Gastroesophageal sphincter (tissue), 3 donors: ENCODE data around the gene KMT2C.
"Not testable (repeated sequence)": the region's sequence is repeated elsewhere in the genome, so short reads cannot be mapped to it uniquely, and the experiment has no call there.

Source experiments
- CTCF ChIP-seq, 4 experiments: fragments of 200-600 bp in 2 of 4; fragments of 450-650 bp in 2 of 4; sonication (generic) in 1 of 4; IDR thresholded peaks; one replicate each; pipeline ENCODE4 v1.5.1; 2017 to 2019; ENCODE audit warnings: antibody characterized with exemption in 4 of 4, mild to moderate bottlenecking in 2 of 4, moderate library complexity in 2 of 4
- EP300 ChIP-seq: sonication (generic); formaldehyde crosslinking; IDR thresholded peaks from one replicate; pipeline ENCODE4 v1.6.1; 2017; ENCODE audit warnings: antibody characterized with exemption, mild to moderate bottlenecking
- POLR2A ChIP-seq, 2 donors: fragments of 450-650 bp; IDR thresholded peaks; one replicate each; pipeline ENCODE4 v1.6.1; 2017; ENCODE audit warnings: antibody characterized with exemption in 2 of 2, mild to moderate bottlenecking in 2 of 2, moderate library complexity in 1 of 2
- POLR2AphosphoS5 ChIP-seq: sonication (generic); formaldehyde crosslinking; IDR thresholded peaks from one replicate; pipeline ENCODE4 v1.6.1; 2017; ENCODE audit warnings: antibody characterized with exemption

GRCh38 chr7:152441810-152442209, 6.0 kb upstream of the KMT2C start:
- TF ChIP-seq POLR2A (IDR thresholded peaks at IDR 0.05); CTCF (IDR thresholded peaks at IDR 0.05); EP300; POLR2AphosphoS5: not testable (repeated sequence)
